Peyer's patch (tissue), 4 donors: Measurements from ENCODE around the gene LRRTM2.

Experiments used
- CTCF ChIP-seq, 6 experiments: fragments of 450-650 bp in 4 of 6; fragments of 200-600 bp in 2 of 6; sonication (generic) in 1 of 6; IDR thresholded peaks; one replicate each; pipeline ENCODE4 v1.5.1; 2017 to 2019; ENCODE audit warnings: antibody characterized with exemption in 6 of 6, mild to moderate bottlenecking in 3 of 6, moderate library complexity in 1 of 6
- POLR2A ChIP-seq, 2 donors: fragments of 450-650 bp; IDR thresholded peaks; one replicate each; pipeline ENCODE4 v1.5.1; 2017; ENCODE audit warnings: antibody characterized with exemption in 2 of 2, mild to moderate bottlenecking in 2 of 2, moderate library complexity in 2 of 2

- TF ChIP-seq CTCF (IDR thresholded peaks at IDR 0.05) (no peak), POLR2A (IDR thresholded peaks at IDR 0.05) (no peak)
Observed at GRCh38 chr5:138833726-138834480, 41.2 kb downstream of the LRRTM2 start.
